WTC11 (cell line): ENCODE measurements around the gene PDIA2.

Experiments used
- CTCF ChIP-seq: fragments of 200-600 bp; IDR thresholded peaks from 2 replicates; pipeline ENCODE4 v1.8.0; 2022; ENCODE audit warnings: antibody characterized with exemption
- E2F5 ChIP-seq: sonication (generic); formaldehyde crosslinking; IDR thresholded peaks from 2 replicates; pipeline ENCODE4 v1.8.1; 2022; ENCODE audit warnings: mild to moderate bottlenecking, moderate library complexity, missing genetic modification reagents
- PREB ChIP-seq: sonication (generic); formaldehyde crosslinking; IDR thresholded peaks from 2 replicates; pipeline ENCODE4 v1.8.1; 2022; ENCODE audit warnings: mild to moderate bottlenecking, missing genetic modification reagents, moderate library complexity, borderline replicate concordance
- SMAD4 ChIP-seq: sonication (generic); formaldehyde crosslinking; IDR thresholded peaks from 2 replicates; pipeline ENCODE4 v1.8.0; 2022; ENCODE audit warnings: mild to moderate bottlenecking, missing genetic modification reagents
- USF2 ChIP-seq: sonication (generic); formaldehyde crosslinking; IDR thresholded peaks from 2 replicates; pipeline ENCODE4 v1.8.1; 2023; ENCODE audit warnings: mild to moderate bottlenecking, missing genetic modification reagents, moderate library complexity
- ZBTB43 ChIP-seq: sonication (generic); formaldehyde crosslinking; IDR thresholded peaks from 2 replicates; pipeline ENCODE4 v1.8.1; 2023; ENCODE audit warnings: mild to moderate bottlenecking, missing genetic modification reagents

GRCh38 chr16:249431-249830 is 33.5 kb upstream of the PDIA2 start:
- TF ChIP-seq SMAD4 (CRISPR knock-in tag) = no peak
- no peak for TF ChIP-seq CTCF
- no peak for TF ChIP-seq USF2 (CRISPR knock-in tag)
- TF ChIP-seq PREB (CRISPR knock-in tag) = no peak
- no peak for TF ChIP-seq ZBTB43
- no peak for TF ChIP-seq E2F5 (CRISPR knock-in tag)
